Frontal cortex (tissue), 4 donors: ENCODE data around the gene SCD5. TPM values are rescaled to one million over a fixed set of nuclear protein-coding genes. Genes with fewer than 3 reads are reported as not detected.

Source experiments
- DNase-seq, 2 donors: peaks; one replicate each; pipeline ENCODE4 v3.0.0; 2012; ENCODE audit warnings: low spot score in 2 of 2
- FAIRE-seq: peaks from 2 replicates; lab custom pipeline; 2012; peaks lifted over from hg19 to GRCh38; lab: Jason Lieb, UNC
- total RNA-seq: library from RNA; depleted of rRNA; stranded (reverse); fragments of >200 nt; gene quantifications from one replicate; pipeline ENCODE4 v1.2.3, GENCODE V29; 2014
- donor health status: control.
- donor health status: control.
- donor health status: control.

The SCD5 gene
- total RNA-seq, 1 donor from 2014 or later: 254 TPM

DNA sequence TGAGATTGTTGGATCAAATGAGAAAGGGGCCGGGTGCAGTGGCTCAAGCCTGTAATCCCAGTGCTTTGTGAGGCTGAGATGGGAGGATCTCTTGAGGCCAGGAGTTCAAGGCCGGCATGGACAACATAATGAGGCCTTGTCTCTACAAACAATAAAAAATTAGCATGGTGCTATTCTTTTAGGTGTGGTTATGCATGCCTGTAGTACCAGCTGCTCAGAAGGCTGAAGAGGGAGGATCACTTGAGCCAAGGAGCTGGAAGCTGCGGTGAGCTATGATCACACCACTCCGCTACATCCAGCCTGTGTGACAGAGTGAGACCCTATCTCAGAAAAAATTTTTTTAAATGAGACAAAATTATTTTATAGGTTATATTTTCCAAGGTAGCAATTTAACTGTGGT lies 187.1 kb downstream of the SCD5 start:
- FAIRE-seq: no peak
- DNase-seq: no peak

- FAIRE-seq: no peak
- DNase-seq: no peak
Measured at GRCh38 chr4:82610041-82610440, 188.6 kb downstream of the SCD5 start.

- no peak for DNase-seq
- FAIRE-seq: no peak
Measured at GRCh38 chr4:82606622-82607021, 192.0 kb downstream of the SCD5 start.

DNA sequence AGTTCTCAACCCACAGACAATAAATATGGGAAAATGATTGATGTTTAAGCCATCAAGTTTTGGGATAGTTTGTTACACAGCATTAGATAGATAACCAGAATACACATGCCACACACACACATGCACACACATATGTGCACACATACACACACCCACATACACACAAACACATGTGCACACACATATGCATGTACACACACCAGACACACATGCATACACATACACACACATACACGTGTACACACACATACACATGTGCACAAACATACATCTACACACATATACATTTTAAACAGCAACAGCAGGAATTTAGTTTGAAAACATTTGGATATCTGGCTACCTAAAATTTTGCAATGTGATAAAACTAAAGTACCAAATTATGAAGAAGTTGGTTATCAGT lies 194.1 kb downstream of the SCD5 start:
- FAIRE-seq (no peak), DNase-seq (no peak)

DNA sequence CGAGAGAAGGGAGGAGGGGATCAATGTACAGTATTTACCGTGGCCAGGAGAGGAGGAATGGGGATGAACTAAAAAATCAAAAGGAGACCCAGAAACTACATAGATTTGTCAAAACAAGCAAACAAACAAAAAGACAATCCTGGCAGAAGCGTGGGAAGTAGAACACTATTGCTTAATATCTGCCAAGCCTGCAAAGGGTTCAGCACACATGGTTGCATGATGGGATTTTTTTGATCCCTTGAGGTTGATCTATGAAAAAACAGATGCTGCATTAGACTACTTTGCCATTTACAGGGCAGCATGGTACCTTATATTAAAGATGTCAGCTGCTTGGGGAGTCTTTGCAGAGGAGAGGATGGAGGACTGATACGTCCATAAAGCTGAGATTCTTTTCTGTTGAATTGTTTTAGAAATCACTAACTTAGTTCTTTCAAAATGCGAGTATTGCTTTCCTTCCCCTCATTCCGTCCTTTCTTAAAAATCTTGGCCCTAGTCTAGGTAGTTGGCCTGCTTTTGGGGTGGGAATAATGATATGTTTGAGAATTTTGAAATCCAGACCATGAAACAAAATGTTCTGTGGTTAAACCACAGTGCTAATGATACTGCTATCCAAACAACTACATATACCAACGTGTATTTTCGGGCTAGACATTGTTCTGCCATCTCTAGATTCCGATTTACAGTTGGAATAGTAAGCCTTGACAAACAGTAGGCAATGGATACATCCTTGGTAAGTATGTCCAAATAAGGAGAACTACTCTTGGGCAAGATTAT lies 197.2 kb downstream of the SCD5 start:
- no peak for DNase-seq
- no peak for FAIRE-seq

GRCh38 chr4:82599336-82599735 lies 199.3 kb downstream of the SCD5 start:
- FAIRE-seq: no peak
- DNase-seq: no peak

- DNase-seq (no peak), FAIRE-seq (no peak)
Measured at GRCh38 chr4:82594456-82594855, 204.1 kb downstream of the SCD5 start.

DNA sequence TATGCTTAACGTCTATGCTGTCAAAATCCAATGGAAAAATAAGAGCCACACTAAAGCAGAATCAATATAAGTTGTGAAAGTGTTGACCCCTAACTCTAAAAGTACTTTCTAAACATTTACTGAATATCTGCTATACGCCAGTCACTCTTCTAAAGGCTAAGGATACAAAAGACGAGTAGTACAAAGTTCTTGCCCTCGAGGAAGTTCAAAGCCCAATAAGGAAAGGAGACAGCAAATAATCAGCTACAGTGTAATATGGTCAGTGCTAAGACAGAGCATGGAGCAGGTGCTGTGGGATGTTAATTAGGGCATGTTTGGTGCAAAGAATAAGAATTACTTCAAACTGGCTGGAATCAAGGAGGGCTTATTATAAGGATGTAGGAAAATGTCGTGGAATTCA lies 205.2 kb downstream of the SCD5 start:
- FAIRE-seq (no peak), DNase-seq (no peak)

GRCh38 chr4:82592639-82593038 lies 206.0 kb downstream of the SCD5 start:
- no peak for FAIRE-seq
- DNase-seq: no peak

GRCh38 chr4:82591592-82591991 lies 207.0 kb downstream of the SCD5 start:
- DNase-seq (no peak), FAIRE-seq (no peak)

- no peak for FAIRE-seq
Measured at GRCh38 chr4:82589756-82590155, 208.8 kb downstream of the SCD5 start.

GRCh38 chr4:82588771-82589270 lies 209.8 kb downstream of the SCD5 start:
- no peak for DNase-seq
- no peak for FAIRE-seq

More at GRCh38 chr4:82589756-82590155, 208.8 kb downstream of the SCD5 start:
- DNase-seq: no peak

GRCh38 chr4:82587826-82588540 lies 210.6 kb downstream of the SCD5 start:
- FAIRE-seq (no peak), DNase-seq (no peak)

DNA sequence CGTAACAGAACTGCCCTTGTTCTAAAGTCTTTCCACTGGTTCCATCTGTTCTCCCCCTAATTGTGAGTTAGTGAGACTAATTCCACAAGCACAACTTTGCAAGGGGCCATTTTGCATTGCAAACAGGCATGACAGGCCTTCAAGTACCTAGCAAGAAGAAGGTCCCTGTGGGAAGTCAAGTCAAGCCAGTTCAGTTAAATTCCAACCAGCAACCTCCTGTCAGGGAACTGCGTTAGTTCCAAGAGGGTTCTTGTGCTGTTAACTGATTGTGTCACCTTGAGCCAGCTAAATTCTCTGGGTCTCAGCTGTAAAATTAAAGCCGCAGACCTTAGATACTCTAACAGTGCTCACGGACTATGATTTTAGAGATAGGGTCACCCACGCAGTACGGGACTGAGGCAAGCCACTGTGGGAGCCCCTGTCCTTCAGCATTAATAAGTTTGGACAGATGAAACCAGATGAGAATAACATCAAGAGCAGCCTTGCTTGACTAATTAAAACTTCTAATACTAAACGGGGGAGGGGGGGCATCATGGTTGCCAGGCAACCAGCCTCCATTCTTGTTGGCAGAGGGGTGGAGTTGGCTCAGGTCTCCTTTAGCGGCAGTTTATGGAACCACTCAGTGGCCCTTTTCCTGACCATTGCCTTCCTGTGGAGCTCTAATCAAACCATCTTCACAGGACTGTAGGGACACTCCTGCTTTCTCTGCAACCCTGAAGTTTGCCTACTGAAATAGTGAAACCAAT lies 212.7 kb downstream of the SCD5 start:
- no peak for DNase-seq

GRCh38 chr4:82584931-82585330 lies 213.7 kb downstream of the SCD5 start:
- DNase-seq: no peak
- FAIRE-seq: no peak

More for the DNA sequence above, 212.7 kb downstream of the SCD5 start:
- no peak for FAIRE-seq

- no peak for FAIRE-seq
Measured at GRCh38 chr4:82583897-82584587, 214.6 kb downstream of the SCD5 start.

DNA sequence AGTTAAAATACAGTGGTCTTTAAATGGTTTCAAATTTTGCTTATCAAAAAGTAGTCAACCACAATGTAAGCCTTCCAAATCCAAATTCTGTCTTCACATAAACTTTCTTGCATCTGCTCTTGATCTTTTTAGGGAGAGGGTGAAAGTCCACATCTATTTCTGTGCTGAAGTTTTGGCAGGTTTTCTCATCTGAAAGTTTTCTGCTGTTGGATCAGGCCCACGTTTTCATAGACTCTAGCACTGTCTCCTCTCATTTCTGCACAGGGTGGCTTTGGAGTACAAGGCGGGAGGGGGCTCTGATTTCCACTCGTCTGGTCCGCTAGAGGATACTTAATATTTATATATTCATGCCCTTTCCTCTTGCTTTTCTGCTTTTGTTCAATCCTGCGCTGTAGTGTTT lies 218.7 kb downstream of the SCD5 start:
- no peak for FAIRE-seq
- no peak for DNase-seq

More at GRCh38 chr4:82583897-82584587, 214.6 kb downstream of the SCD5 start:
- DNase-seq: no peak
